GM10847 (cell line): ENCODE measurements around the gene NXPH1.

Experiments
- POLR2A ChIP-seq: IDR thresholded peaks from 2 replicates; pipeline ENCODE4 v1.6.1; 2011; ENCODE audit not compliant: insufficient read length; ENCODE audit errors: extremely low read depth

Gene NXPH1

GRCh38 chr7:8753355-8753754, 319.9 kb downstream of the NXPH1 start:
- no peak for TF ChIP-seq POLR2A

DNA sequence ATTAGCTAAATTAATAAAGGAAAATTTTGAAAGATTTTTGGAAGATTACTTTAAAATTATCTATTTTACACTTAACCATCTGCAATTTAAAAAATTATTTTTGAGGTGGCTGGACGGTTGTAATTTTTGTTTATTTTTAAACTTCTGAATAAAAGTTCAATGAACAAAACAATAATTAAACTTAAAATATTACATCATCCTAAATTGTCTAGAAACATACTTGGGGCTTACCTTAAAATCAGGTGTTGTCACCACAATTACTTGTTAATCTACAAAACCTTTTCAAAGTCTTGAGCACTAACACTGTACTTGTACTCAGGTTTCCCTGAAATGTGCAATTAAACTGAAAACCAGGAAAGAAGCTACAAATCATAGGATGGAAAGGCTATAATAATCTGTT, 328.3 kb downstream of the NXPH1 start:
- no peak for TF ChIP-seq POLR2A

DNA sequence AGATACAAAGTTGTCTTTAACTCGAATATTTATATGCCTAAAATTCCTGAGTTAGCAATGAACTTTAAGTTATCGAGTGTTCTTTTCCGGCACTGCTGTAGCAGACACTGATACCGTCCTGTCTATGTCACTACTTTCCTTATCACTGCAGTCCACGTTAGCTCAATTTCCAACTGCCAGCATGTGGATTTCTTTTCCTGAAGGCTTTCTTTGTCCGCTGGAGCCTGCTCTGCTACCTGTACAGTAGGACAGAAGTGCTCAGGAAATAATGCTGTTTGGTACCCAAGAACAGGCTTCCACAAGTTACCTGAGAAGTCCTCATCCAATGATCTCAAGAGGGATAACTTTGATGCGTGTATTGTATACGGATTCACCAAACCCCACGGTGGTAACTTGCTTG, 329.4 kb downstream of the NXPH1 start:
- TF ChIP-seq POLR2A, result no peak

GRCh38 chr7:8765374-8765773, 332.0 kb downstream of the NXPH1 start:
- TF ChIP-seq POLR2A, result no peak

DNA sequence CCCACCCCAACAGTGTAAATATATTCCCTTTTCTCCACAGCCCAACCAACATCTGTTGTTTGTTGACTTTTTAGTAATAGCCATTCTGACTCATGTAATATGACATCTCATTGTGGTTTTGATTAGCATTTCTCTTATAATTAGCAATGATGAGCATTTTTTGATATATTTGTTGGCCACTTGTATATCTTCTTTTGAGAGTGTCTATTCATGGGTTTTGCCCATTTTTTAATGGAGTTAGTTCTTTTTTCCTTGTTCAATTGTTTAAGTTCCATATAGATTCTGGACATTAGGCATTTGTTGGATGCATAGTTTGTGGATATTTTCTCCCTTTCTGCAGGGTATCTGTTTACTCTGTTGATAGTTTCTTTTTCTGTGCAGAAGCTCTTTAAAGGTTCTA, 340.1 kb downstream of the NXPH1 start:
- TF ChIP-seq POLR2A, result no peak

DNA sequence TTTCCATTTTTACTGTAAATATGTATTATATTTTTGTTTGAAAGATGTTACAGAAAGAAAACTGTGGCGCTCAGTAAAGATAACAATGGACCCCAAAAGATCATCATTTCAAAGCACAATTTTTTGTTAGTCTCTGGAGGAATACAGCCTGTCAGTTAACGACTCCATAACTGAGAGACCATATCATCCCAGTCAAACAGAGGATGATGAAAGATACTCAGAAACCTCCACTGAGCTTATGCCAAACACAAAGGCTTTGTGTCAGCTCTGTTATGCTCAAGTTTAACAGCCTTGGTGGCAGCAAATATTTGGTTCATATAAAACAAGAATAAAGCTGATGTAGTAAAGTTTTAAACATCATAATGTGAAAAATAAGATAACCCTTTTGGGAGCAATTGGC, 345.1 kb downstream of the NXPH1 start:
- TF ChIP-seq POLR2A, result no peak

- TF ChIP-seq POLR2A, result no peak
Measured at GRCh38 chr7:8781166-8781565, 347.8 kb downstream of the NXPH1 start.

DNA sequence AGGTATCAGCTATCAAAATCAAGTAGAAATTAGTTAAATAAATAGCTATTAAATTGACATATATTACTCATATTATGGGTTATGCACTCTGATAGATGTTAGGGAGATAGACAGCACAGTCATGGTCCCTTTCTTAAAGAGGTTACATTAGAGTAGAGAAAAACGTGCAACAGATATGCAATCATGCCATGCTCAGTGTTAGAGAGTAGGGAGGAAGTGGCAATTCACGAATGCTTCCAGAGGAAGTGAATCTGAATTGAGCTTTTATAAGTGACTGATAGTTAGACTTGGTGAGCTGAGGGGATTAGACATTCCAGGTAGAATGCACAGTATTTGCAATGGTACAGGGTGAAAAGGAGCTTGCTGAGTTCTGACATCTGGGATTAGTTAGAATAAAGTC, 349.8 kb downstream of the NXPH1 start:
- no peak for TF ChIP-seq POLR2A

- no peak for TF ChIP-seq POLR2A
Measured at GRCh38 chr7:8785081-8785480, 351.7 kb downstream of the NXPH1 start.

- TF ChIP-seq POLR2A, result no peak
Measured at GRCh38 chr7:8800986-8801385, 367.6 kb downstream of the NXPH1 start.
